ENCODE results near the gene ABCC8. TPM values are rescaled to one million over a fixed set of nuclear protein-coding genes. Genes with fewer than 3 reads are reported as not detected.

The ABCC8 gene
- total and polyA plus RNA-seq, 2 of the 8 experiments (the other 6 are each of a cell fraction or from before 2014, with no cell fraction given) = 3.7 to 4.9 TPM

DNA sequence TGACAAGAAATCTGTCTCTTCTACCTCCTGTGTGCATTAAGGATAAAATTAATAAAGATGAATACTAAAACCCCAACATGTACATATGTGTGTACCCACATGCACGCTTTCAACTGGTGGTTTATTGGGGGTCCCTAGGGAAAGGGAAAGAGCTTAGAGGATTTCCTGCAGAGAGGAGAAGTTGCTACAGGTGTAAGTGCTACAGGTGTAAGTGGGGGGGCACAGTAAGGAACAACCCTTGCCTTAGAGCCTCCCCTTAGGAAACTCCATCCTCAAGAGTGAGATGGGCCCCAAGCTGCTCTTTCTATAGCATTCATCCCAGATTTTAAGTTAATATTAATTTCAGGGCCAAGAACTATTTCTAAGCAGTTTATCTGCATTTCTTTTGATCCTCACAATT, 11.9 kb upstream of the ABCC8 start:
- Histone ChIP-seq H4K91ac (replicated peaks; ENCODE audit: insufficient read length, low read length) (no peak overlapping the region), H3K4me2 (ENCODE audit: insufficient read depth in 1 of 2, low read depth in 2 of 2, low read length in 2 of 2) (no peak overlapping the region), H3K4me3 (ENCODE audit: extremely low read depth in 1 of 4, insufficient read depth in 2 of 4, low read depth in 3 of 4, low read length in 4 of 4) (no peak overlapping the region), H3K4ac (replicated peaks; ENCODE audit: insufficient read length, low read depth, low read length) (no peak overlapping the region), H3K79me1 (ENCODE audit: low read depth, low read length) (no peaks in the 10 kb centered on the region), H3K18ac (ENCODE audit: extremely low read depth, low read length) (no peak overlapping the region), H3K14ac (ENCODE audit: insufficient read length) (no peak overlapping the region), H3K27ac (ENCODE audit: low read depth, low read length) (no peak overlapping the region), H2BK5ac (ENCODE audit: low read depth, low read length) (no peak overlapping the region), H3K4me1 (replicated peaks in 1 of 4; ENCODE audit: control insufficient read depth in 3 of 4, insufficient read depth in 4 of 4, low read length in 3 of 4) (no peaks in the 10 kb centered on the region; a peak in 1 of 7 replicates), H2BK12ac (ENCODE audit: low read depth, low read length) (no peak overlapping the region), H2BK120ac (replicated peaks; ENCODE audit: low read depth, low read length) (no peak overlapping the region), H3K36me3 (ENCODE audit: control insufficient read depth in 2 of 4, insufficient read depth in 4 of 4, low read length in 3 of 4) (no peaks in the 10 kb centered on the region), H4K8ac (ENCODE audit: extremely low read depth, insufficient read depth, low read length) (no peak overlapping the region), H2BK20ac (ENCODE audit: low read length) (no peak overlapping the region), H3K56ac (replicated peaks; ENCODE audit: insufficient read length, low read depth, low read length) (no peak overlapping the region), H3K9ac (replicated peaks in 1 of 4; ENCODE audit: extremely low read depth in 1 of 4, low read depth in 3 of 4, low read length in 3 of 4) (no peak overlapping the region), H2AFZ (ENCODE audit: low read length) (no peak overlapping the region), H4K20me1 (replicated peaks in 1 of 2; ENCODE audit: control insufficient read depth in 1 of 2, insufficient read depth in 2 of 2, low read length in 2 of 2) (no peaks in the 10 kb centered on the region), H2BK15ac (ENCODE audit: low read length) (no peak overlapping the region), H3K23ac (ENCODE audit: insufficient read length) (no peak overlapping the region), H3K23me2 (ENCODE audit: low read depth, low read length) (no peaks in the 10 kb centered on the region), H3K79me2 (ENCODE audit: control insufficient read depth in 1 of 2, insufficient read depth in 2 of 2, low read length in 2 of 2) (no peaks in the 10 kb centered on the region), H3K9me3 (ENCODE audit: insufficient read depth in 2 of 2, low read depth in 1 of 2, low read length in 1 of 2) (no peaks in the 10 kb centered on the region), H4K5ac (ENCODE audit: insufficient read length, low read depth, low read length) (no peak overlapping the region), H2AK5ac (ENCODE audit: low read depth, low read length) (no peak overlapping the region), H3K27me3 (replicated peaks in 1 of 4; ENCODE audit: control insufficient read depth in 3 of 4, extremely low read depth in 1 of 4, insufficient read depth in 3 of 4, low read length in 3 of 4) (0 out of 7 replicates have a peak, but pooled peaks cover 0 to 2% (median 0%) of the 10 kb centered on the region in 4 experiments)
- CTCF ChIA-PET (ENCODE audit: partially characterized antibody) = interaction anchor here (1.0 to 3.2 kb wide), 9 partner anchors 10 to 242 kb away, joined by 3 to 15 read pairs (median 3); no protein-coding TSS in a partner anchor
- DNase-seq (ENCODE audit: low read depth in 1 of 2, low spot score in 2 of 2) = no peak
- TF ChIP-seq SP2 (IDR thresholded peaks at IDR 0.05; ENCODE audit: low read length) (no peak), SRF (IDR thresholded peaks at IDR 0.05; ENCODE audit: low read depth, low read length) (no peak), RXRA (IDR thresholded peaks at IDR 0.05; ENCODE audit: insufficient read depth, low read depth, low read length) (no peak), HDAC6 (IDR thresholded peaks at IDR 0.05; ENCODE audit: low read depth, low read length) (no peak), TAF7 (optimal IDR thresholded peaks at IDR 0.05; ENCODE audit: borderline replicate concordance, low read depth, low read length) (no peak), RAD21 (IDR thresholded peaks at IDR 0.05 in 1 of 2, conservative IDR thresholded peaks at IDR 0.05 in 1 of 2; ENCODE audit: low read depth in 2 of 2, low read length in 2 of 2) (no peak), PHF8 (conservative IDR thresholded peaks at IDR 0.05; ENCODE audit: low read depth, low read length) (no peak), CHD1 (IDR thresholded peaks at IDR 0.05; ENCODE audit: low read depth, low read length) (no peak), BCL11A (IDR thresholded peaks at IDR 0.05; ENCODE audit: low read depth in 2 of 2, low read length in 2 of 2) (no peak), CBX8 (IDR thresholded peaks at IDR 0.05; ENCODE audit: borderline replicate concordance, low read depth, low read length) (no peak)
- TF ChIP-seq, protein P1, sequence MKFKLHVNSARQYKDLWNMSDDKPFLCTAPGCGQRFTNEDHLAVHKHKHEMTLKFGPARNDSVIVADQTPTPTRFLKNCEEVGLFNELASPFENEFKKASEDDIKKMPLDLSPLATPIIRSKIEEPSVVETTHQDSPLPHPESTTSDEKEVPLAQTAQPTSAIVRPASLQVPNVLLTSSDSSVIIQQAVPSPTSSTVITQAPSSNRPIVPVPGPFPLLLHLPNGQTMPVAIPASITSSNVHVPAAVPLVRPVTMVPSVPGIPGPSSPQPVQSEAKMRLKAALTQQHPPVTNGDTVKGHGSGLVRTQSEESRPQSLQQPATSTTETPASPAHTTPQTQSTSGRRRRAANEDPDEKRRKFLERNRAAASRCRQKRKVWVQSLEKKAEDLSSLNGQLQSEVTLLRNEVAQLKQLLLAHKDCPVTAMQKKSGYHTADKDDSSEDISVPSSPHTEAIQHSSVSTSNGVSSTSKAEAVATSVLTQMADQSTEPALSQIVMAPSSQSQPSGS (IDR thresholded peaks at IDR 0.05; ENCODE audit: low read length) = no peak
- POLR2A ChIA-PET (ENCODE audit: partially characterized antibody) = interaction anchor here (1.0 kb wide), 1 partner anchor 10 kb away, joined by 3 read pairs; no protein-coding TSS in a partner anchor
- FAIRE-seq = no peak
- WGBS, 2 experiments (ENCODE audit: extremely low coverage in 1 of 2, insufficient coverage in 1 of 2, insufficient read length in 1 of 2, insufficient replicate concordance in 2 of 2, low coverage in 1 of 2, low lambda C conversion rate in 2 of 2, missing lambda C conversion rate in 1 of 2) = 92% methylated on average over 1 of the region's 1 CpG; no CpG with 5 or more reads in 1 of the 2 experiments
